Measurements from ENCODE around the gene OSBPL8.
"Not testable (repeated sequence)": the region's sequence is repeated elsewhere in the genome, so short reads cannot be mapped to it uniquely, and the experiment has no call there.

OSBPL8 gene

DNA sequence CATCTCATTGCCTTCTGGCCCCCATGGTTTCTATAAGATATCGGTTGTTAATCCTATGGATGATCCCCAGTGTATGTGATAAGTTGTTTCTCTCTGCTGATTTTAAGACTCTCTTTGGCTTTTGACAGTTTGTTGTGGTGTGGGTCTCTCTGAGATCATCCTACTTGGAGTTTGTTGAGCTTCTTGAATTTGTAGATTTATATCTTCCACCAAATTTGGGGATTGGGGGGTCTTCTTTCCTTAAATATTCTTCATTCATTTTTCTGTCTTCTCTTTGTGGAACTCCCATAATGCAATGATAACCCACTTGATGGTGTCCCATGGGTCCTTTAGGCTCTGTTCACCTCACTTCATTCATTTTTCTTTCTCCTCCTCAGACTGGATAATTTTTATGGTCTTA lies 191.3 kb downstream of the OSBPL8 start:
- no peak for DNase-seq (ENCODE audit: low spot score)

- DNase-seq (ENCODE audit: low spot score) = no peak
Measured at GRCh38 chr12:76366163-76366562, 193.4 kb downstream of the OSBPL8 start.

DNA sequence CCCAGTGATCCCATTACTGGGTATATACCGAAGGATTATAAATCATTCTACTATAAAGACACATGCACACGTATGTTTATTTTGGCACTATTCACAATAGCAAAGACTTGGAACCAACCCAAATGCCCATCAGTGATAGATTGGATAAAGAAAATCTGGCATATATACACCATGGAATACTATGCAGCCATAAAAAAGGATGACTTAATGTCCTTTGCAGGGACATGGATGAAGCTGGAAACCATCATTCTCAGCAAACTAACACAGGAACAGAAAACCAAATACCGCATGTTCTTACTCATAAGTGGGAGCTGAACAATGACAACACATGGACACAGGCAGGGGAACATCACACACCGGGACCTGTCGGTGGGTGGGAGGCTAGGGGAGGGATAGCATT lies 195.4 kb downstream of the OSBPL8 start:
- not testable (repeated sequence) for DNase-seq (ENCODE audit: low spot score)

GRCh38 chr12:76360316-76360715 lies 199.3 kb downstream of the OSBPL8 start:
- DNase-seq (ENCODE audit: low spot score) = no peak

DNA sequence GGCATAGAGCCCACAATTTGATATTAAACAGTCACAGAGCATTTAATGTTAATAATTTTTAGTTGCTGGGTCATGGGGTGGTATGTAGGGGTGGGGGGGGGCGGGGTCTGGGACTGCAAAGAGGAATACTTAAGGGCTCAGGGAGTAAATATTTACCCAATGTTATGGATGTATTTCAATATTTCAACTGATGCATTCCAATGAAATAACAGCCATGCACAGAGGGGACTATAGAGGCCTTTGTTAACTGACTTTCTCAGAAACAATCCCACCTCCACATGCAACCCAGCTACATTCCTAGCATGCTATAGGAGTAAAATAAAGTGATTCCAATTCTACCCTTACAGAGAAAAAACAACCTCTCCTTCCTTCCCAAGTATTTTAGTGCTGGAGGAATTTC lies 203.5 kb downstream of the OSBPL8 start:
- DNase-seq (ENCODE audit: low spot score) = no peak

GRCh38 chr12:76348079-76348901 lies 211.3 kb downstream of the OSBPL8 start, which contains the start of gene BBS10:
TSS of gene BBS10 (minus strand) at chr12:76348415. CDS start at chr12:76348358, 57 bp downstream.
- DNase-seq (ENCODE audit: low spot score) = peak; percentile 94

DNA sequence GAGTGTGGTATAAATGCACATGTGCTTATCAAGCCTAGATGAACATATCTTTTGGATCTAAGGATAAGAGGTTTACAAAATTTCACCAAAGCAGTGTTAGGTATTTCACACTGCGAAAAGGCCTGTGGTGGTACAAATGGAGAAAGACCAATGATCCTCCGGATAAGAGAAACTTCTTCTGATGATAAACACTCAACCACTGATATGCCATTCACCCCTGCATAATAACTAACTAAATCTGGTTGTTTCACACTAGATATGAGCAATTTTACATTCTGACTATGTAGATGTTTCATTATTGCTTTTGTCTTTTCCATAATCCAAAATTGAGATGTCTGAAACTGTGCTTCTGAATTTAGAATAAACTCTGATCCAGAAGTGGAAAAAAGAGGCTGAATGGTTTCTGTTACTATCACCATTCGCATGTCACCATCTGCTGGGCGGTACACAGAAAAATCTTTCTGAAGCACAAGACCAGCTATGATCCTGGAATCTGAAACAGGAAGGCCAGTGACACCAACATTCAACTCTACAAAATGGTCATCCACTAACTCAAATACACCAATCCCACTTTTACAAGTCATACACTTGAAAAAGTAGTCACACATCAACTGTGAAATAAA lies 212.7 kb downstream of the OSBPL8 start:
- peak; percentile 23 for DNase-seq (ENCODE audit: low spot score)

GRCh38 chr12:76346236-76346635 lies 213.3 kb downstream of the OSBPL8 start:
- no peak for DNase-seq (ENCODE audit: low spot score)

DNA sequence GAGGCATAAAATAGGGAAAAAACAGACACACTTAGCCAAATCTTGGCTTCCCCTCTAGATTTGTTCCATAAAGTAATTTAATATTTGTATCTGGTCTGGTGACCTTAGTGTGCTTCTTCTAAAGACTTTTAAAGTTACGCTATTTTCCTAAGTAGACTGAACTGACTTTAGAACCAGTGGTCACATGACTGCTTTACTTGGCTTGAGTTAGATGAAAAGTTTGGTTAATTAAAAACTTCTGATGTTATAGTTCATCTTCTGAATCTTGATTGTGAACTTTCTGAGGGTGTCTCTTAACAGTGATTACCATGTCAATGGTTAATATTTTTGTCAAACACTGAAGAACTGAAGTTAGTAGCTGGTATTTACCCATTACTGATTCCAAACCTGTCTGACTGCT lies 214.0 kb downstream of the OSBPL8 start:
- no peak for DNase-seq (ENCODE audit: low spot score)

- DNase-seq (ENCODE audit: low spot score) = no peak
Measured at GRCh38 chr12:76341436-76342030, 218.0 kb downstream of the OSBPL8 start.

DNA sequence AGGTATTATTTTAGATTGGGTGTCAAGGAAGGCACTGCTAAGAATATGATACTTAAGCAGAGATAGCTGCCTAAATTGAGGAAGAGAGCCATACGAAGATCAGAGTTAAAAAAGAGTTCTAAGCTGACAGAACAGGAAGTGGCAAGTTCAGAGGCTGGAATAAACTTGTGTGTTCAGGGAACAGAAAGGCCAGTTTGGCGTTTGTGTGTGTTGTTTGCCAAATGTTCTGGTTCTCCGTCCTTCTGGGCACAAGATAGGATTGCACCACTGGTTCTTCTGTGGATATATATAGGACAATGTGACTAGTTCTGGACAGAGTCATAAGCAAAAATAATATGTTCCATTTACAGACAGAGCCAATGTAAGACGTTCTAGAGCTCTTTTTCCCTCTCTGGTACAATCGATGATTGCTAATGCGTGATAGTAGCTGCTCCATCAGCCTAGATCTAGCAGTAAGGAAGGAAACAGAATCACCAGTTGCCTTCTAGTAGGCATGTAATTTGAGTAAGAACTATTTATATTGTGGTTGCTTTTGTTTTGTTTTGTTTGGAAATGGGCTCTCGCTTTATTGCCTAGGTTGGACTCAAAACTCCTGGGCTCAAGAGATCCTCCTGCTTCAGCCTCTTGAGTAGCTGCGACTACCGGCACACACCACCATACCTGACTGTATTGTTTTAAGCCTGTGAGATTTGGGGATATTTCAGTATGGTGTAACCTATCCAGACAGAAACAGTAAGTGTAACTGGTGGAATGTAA lies 218.7 kb downstream of the OSBPL8 start:
- no peak for DNase-seq (ENCODE audit: low spot score)

- DNase-seq (ENCODE audit: low spot score) = no peak
Measured at GRCh38 chr12:76337583-76337982, 222.0 kb downstream of the OSBPL8 start.

GRCh38 chr12:76332606-76333005 lies 227.0 kb downstream of the OSBPL8 start:
- no peak for DNase-seq (ENCODE audit: low spot score)

DNA sequence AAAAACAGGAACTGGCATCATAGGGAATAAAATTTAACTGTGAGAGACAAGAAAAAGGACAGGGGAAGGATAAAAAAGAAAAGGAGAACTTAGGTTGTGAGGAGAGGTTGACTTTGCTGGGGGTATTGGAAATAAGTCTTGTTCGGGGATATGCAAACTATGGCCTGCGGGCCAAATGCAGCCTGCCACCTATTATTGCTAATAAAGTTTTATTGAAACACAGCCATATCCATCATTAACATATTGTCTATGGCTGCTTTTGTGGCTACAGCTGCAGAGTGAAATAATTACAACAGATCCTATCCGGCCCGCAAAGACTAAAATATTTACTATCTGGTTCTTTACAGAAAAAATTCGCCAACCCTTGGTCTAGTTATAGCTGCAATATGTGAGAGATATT lies 230.0 kb downstream of the OSBPL8 start:
- DNase-seq (ENCODE audit: low spot score) = no peak

DNA sequence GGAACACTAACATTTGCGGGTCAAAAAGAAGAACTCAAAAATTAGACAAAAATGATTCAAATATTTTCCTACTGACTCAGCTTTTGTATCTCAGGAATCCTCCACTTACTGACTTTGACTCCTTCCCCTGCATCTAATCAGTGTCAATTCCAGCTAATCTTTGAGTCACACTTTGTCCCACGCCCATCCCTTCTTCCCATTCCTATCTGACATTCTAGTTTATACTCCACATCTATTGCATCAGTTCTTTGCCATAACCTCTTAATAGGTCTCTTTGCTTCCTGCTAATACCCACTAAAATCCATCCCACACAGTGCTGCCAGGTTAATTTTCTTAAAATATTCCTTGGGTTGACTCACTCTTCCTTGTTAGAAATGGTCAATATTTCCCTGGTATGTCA lies 230.4 kb downstream of the OSBPL8 start:
- DNase-seq (ENCODE audit: low spot score) = no peak

GRCh38 chr12:76319595-76320319 lies 239.8 kb downstream of the OSBPL8 start:
- not testable (repeated sequence) for DNase-seq (ENCODE audit: low spot score)

DNA sequence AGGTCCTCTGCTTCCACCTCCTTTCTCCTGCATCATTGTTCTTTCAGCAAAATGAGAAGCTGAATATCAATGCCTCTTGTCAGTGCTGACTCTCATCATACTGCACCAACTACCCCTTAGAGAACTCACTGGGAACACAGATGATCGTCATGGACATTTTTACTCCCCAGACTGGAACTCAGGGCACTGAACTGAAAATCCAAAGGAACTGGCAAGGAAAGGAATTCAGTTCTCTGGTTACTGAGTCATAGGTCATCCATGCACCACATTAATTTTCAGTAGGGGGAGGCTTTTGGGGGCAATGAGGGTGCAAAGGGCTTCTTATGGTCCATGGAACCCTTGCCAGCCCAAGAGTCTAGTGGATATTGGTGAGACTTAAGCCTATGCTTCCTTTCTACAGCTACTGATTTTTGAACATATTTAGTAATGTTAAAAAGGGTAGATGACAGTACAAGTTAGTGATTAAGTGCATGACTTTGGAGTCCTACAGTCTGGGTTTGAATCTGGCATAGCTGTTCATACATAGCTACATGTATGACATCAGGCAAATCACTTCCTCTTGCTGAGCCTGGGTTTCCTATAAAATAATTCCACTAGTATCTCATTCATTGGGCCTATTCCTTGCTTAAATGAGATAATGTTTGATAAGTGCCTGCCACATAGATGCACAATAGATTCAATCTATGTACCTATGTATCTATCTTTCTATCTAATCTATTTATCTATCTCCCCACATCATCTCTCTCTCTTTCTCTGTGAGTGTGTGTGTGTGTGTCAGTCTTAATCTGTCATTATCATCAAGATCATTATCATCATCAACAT lies 240.6 kb downstream of the OSBPL8 start:
- DNase-seq (ENCODE audit: low spot score) = no peak

DNA sequence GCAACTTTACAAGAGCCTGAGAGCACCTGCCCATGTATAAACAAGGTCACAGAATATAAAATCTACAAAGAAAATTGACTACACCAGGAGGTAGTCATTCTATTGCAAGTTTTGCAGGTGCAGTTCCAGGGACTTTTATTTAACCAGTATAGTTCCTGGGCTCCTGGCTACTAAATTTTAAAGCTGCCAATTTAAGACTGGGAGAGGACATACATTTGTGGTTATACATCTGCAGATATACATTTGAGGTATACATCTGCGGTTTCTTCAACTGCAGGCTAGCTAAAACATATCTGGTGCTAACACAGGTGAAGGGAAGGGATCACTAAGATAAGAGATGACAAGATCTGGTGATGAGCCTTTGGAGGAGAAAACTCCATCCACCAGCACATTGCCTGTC lies 241.6 kb downstream of the OSBPL8 start:
- no peak for DNase-seq (ENCODE audit: low spot score)

GRCh38 chr12:76316468-76316867 lies 243.1 kb downstream of the OSBPL8 start:
- no peak for DNase-seq (ENCODE audit: low spot score)

DNA sequence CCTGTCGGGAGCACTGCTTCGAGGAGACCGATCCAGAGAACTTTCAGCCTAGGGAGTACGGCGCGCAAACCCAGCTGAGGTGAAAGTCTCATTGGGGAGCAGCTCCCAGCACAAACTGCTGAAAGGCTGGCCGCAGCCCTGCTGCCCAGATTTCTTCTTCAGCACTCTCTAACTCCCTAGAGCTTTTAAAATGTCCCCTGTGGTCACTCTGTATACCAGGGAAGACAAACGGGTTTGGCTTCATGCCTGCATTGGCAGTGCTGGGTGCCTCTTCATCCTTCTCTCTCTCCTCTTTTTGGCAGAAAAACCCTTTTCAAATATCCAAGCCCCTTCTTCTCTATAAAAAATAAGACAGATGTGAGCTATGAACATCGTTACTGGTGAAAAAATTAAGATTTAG lies 246.3 kb downstream of the OSBPL8 start:
- DNase-seq (ENCODE audit: low spot score) = no peak
